Measurements from ENCODE around the gene AIFM3.

AIFM3 gene

DNA sequence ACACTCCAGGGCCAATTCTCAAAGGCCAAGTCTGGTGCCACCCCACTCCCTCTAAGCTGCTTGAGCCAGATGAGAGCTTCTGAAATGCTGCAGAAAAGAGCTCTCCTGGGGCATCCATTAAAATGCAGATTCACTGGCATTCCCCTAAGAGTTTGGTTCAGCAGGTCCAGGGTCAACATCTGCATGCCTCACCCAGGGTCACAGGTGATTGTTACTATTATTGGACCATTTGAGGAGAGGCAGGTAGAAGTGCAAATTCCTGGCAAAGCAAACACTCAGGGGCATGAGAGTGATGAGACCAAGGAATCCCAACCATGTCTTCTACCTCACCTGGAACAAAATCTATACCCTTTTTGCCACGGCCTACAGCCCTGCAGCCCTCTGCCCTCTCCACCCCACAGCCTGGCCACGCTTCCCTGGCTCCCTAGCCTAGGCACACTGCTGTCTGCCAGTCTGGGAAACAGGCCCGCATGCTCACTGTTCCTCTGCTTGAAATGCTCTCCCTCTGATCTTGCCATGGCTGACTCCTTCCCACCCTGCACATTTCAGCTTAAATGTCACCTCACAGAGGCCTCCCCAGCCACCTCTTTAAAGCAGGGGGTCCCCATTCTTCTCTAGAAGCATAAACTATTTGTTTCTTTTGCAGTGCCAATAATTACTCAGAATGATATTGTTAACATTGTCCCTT lies 43.5 kb downstream of the AIFM3 start:
- DNase-seq = no peak

DNA sequence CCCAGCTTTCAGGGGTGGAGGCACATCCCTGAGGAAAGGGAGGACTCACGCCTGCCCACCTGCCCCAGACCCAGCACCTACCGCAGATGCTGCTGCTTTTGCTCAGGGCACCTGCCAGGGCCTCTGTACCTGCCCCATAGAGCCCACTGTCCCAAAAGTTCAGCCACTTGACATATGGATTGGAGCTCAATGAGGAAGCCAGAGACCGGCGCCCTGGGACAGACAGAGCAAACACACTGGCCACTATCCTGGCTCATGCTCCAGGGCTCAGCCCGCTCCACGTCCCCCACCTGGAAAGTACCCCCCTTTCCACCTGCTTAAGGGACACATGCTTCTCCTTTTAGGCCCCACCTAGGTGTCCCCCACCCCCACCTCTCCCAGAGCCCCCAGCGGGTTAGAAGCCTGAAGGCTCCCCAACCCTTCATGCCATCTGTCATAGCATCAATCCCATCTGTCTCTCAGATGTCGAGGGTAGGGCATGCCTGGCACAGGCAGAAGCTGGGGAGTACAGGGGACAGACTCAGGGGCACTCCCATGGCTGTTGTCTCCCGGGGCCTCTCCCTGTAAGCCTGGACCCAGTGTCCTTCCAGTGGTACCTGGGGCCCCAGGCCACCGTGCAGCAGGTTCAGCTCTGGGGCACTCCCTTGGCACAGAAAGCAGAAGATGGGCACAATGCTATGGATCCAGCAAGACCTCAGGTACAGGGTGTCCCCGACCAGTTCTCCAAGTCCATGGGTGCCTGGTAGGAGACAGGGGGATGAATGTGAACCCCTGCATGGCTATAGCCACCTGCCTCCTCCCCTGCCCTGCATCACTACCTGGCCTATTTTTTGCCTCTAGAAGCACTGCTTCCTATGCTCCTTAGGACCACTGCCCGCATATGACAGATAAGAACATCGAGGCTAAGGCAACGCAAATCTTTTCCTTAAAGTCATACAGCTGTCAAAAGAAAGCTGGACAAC lies 45.7 kb downstream of the AIFM3 start:
- DNase-seq = no peak

- no peak for DNase-seq
Observed at GRCh38 chr22:21013657-21014201, 46.7 kb downstream of the AIFM3 start.

DNA sequence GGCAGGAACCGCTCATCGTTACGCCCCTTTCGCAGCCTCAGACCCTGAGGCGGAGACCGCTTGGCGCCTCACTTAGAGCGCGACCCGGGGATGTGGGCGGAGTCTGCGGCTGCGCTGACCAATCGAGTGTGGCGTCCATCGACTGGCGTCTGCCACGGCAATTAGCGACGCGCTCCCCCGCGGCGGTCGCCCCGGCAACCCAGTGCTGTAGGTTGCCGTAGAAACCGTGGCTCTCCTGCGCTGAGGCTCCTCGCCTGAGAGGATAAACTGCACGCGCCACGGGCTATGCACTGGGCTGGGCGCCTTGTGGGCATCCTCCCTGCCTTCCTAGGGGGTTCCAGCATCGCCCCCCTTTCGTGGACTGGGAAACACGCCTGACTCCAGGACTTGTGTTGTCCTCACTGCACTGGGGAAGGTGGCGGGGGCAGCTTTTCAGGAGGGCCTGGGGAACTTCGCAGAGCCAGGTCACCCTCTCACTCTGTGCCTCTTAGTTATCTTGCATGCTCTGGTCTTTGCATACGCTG lies 47.2 kb downstream of the AIFM3 start:
- DNase-seq = peak; percentile 89

GRCh38 chr22:21014726-21015465 lies 47.8 kb downstream of the AIFM3 start, which contains the start of gene P2RX6:
TSS of gene P2RX6 (plus strand) at chr22:21015165. CDS start at chr22:21015175, 10 bp downstream.
- no peak for DNase-seq

GRCh38 chr22:21015466-21016006 lies 48.5 kb downstream of the AIFM3 start:
- no peak for DNase-seq

DNA sequence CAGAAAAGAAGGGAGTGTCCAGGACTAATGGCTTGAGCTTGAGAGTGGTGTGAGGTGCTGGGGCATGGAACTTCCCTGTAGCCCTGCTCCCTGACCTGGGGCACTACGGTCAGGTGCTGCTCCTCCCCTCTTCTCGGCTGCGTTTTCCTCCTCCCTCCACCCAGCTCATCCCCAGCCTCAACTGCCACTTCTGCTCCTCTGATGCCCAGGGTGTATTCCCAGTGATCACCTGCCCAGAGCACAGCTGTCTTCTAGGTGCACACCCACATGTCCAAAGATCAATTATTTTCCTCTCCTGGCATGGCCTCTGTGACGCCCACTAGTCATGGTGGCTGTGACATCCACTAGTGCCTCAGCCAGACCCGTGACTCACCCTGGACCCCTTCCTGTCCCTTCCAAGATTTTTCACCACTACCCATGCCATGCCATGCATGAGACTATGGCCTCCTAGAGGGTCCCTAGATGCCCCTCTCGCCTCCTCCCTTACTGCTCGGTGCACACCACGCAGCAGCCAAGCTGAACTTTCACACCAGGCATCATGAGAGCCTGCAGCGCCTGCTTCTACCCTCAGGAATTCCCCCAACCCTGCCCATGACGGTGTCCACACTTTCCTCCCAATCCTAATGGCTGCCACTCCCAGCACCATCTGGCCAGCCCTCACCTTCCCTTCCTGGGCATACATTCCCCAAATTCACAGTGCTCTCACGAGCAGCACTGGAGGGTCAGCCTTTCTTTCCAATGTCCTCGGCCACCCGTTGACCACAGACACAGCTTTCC lies 49.8 kb downstream of the AIFM3 start:
- DNase-seq = no peak

DNA sequence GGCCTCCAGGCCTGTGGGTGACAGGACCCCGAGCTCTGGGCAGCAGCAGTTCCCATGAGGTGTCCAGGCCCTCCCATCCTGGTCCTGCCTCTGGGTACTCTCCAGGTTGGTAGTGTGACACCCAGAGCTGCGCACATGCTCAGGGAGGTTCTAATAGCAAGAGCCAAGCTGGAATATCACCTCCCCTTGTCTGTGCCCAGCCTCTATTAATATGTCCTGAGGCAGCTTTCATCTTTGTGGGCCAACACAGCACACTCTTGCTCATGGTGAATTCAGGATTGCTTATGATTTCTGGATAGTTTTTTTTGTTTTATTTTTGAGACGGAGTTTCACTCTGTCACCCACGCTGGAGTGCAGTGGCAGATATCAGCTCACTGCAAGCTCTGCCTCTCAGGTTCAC lies 51.3 kb downstream of the AIFM3 start:
- no peak for DNase-seq

DNA sequence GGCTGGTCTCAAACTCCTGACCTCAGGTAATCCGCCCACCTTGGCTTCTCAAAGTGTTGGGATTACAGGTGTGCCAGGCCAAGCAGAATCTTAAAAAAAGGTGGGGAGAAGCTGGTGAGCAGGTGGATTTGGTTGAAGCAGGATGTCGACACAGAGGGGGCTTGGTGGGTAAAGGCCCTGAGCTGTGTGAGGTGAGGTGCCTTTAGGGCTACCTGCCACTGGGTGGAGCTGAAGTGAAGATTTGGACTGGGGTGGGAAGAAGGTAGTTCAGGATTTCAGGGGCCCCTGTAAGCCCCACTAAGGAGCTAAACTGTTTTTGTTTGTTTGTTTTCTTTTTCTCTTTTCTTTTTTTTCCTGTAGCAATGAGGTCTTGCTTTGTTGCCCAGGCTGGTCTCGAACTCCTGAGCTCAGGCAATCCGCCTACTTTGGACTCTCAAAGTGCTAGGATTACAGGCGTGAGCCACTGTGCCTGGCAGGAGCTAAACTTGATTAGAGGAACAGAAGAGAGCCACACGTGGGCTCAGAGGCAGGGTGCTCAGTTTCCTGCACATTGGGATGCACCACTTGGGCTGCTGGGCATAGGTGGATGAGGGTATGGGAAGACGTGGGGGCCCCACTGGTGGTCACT lies 53.9 kb downstream of the AIFM3 start:
- DNase-seq = no peak

GRCh38 chr22:21022507-21022906 lies 55.5 kb downstream of the AIFM3 start:
- no peak for DNase-seq

- no peak for DNase-seq
Observed at GRCh38 chr22:21022955-21023614, 56.0 kb downstream of the AIFM3 start.

- DNase-seq = no peak
Observed at GRCh38 chr22:21025266-21025665, 58.2 kb downstream of the AIFM3 start.

- DNase-seq = no peak
Observed at GRCh38 chr22:21025763-21026755, 59.0 kb downstream of the AIFM3 start.

DNA sequence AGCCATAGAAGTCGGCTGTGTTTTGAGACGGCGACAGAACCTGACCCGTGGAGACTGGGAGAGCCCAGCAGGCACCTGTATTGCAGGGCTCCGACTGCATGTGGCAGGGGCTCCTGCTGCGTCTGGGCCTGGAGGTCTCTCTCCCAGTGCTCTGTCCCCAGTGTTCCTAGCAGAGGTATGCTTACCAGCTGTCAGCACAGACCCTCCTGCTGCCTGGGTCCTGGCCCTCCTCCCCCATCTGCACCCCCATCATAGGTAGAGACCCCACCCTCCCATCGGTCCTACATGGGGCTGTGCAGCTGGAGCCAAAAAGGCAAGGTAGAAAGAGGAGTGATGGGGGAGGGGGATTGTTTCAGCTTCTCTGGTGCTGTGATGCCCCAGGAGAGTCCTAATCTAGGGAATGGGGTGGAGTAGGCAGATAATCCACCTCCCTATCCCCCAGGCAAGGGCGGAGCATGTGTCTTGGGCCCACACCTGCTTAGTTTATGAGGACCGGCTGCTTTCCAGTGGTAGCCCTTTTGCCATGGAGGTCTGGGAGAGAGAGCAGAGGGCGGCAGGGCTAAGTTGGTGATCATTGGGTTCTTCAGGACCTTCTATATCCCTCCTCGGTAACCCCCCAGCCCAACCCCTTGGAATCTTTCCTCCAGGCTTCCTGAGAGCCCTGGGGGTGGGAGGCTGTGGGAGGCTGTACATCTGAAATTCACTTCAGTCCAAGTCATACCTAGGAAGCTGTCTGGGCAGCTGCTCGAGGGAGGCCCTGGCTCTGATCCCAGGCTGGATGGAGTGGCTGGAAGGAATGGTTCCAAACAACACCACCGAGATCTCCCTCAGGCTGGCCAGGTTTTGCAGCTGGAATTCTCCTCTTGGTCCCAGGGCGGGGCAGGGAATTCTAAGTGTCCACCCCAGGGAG lies 60.0 kb downstream of the AIFM3 start:
- DNase-seq = no peak

GRCh38 chr22:21028277-21029251 lies 61.5 kb downstream of the AIFM3 start:
- DNase-seq = no peak

DNA sequence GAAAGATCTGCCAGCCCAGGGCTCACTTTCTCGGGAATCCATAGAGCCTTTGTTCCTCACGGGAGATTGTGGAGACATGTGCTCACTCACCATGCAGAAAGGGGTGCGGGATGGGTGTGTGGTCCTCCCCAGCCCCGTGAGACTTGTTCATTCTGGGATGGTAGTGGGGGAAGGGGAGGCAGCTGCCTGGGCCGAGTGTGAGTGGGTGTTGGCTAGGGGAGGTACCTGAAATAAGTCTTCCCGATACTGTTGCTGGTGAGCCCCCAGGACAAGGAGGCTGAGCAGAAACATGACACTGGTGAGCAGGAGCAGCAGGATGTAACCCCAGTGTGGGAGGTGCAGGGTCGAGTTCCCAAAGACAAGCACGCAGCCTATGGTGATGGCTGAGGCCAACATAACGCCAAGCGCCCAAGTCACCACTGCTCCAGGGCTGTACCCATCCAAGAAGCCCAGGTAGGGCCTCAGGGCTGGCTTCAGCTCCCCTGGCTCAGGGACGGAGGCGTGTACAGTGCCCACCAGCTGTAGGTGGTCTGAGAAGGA lies 62.5 kb downstream of the AIFM3 start:
- no peak for DNase-seq

DNA sequence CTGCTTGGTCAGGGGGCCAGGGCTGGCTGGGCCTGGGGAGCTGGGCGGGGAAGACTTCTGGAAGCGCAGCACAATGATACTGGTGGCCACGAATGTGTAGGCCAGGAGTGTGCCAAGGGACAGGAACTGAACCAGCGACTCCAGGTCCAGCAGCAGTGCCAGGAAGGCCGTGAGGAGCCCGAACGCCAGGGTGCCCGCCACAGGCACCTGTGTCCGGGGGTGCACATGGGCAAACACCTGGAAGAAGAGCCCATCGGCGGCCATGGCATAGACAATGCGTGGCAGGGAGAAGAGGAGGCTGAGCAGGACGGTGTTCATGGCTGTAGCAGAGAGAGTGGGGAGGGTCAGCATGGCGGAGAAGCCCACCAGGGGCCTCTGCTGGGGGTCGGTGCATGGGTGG lies 63.0 kb downstream of the AIFM3 start:
- DNase-seq = no peak
